ELR (cell line): ENCODE data around the gene KIAA0232.
"Not testable (repeated sequence)": the region's sequence is repeated elsewhere in the genome, so short reads cannot be mapped to it uniquely, and the experiment has no call there.

ENCODE experiments used
- DNase-seq: peaks from one replicate; pipeline ENCODE4 v3.0.0-alpha.2; 2015; ENCODE audit warnings: low read depth

KIAA0232 gene

GRCh38 chr4:6804082-6804752, 21.7 kb downstream of the KIAA0232 start:
- no peak for DNase-seq

- DNase-seq = peak; percentile 51
Measured at GRCh38 chr4:6806924-6807626, 24.5 kb downstream of the KIAA0232 start.

GRCh38 chr4:6808259-6808658, 25.7 kb downstream of the KIAA0232 start:
- DNase-seq = no peak

- no peak for DNase-seq
Measured at GRCh38 chr4:6811165-6811564, 28.6 kb downstream of the KIAA0232 start.

- DNase-seq = no peak
Measured at GRCh38 chr4:6812766-6813165, 30.2 kb downstream of the KIAA0232 start.

GRCh38 chr4:6813725-6814124, 31.2 kb downstream of the KIAA0232 start:
- no peak for DNase-seq

GRCh38 chr4:6815029-6815836, 32.7 kb downstream of the KIAA0232 start:
- DNase-seq = no peak

GRCh38 chr4:6819295-6819694, 36.8 kb downstream of the KIAA0232 start:
- no peak for DNase-seq

GRCh38 chr4:6820695-6821094, 38.2 kb downstream of the KIAA0232 start:
- DNase-seq = no peak

GRCh38 chr4:6824071-6824470, 41.5 kb downstream of the KIAA0232 start:
- no peak for DNase-seq

- DNase-seq = peak; percentile 47
Measured at GRCh38 chr4:6824772-6825402, 42.4 kb downstream of the KIAA0232 start.

GRCh38 chr4:6825403-6825802, 42.9 kb downstream of the KIAA0232 start:
- no peak for DNase-seq

GRCh38 chr4:6826781-6827508, 44.4 kb downstream of the KIAA0232 start:
- DNase-seq = no peak

- DNase-seq = no peak
Measured at GRCh38 chr4:6829086-6829485, 46.6 kb downstream of the KIAA0232 start.

GRCh38 chr4:6834867-6835266, 52.3 kb downstream of the KIAA0232 start:
- peak; percentile 28 for DNase-seq

- DNase-seq = not testable (repeated sequence)
Measured at GRCh38 chr4:6835616-6836015, 53.1 kb downstream of the KIAA0232 start.

- DNase-seq = not testable (repeated sequence)
Measured at GRCh38 chr4:6837106-6837505, 54.6 kb downstream of the KIAA0232 start.

- no peak for DNase-seq
Measured at GRCh38 chr4:6839579-6839978, 57.1 kb downstream of the KIAA0232 start.

GRCh38 chr4:6840062-6840976, 57.8 kb downstream of the KIAA0232 start:
- DNase-seq = no peak

- no peak for DNase-seq
Measured at GRCh38 chr4:6845027-6845426, 62.5 kb downstream of the KIAA0232 start.

GRCh38 chr4:6845574-6845973, 63.0 kb downstream of the KIAA0232 start:
- DNase-seq = no peak
